HepG2 (cell line): ENCODE measurements around the gene THADA. TPM values are rescaled to one million over a fixed set of nuclear protein-coding genes. Genes with fewer than 3 reads are reported as not detected.

ENCODE experiments used
- ADNP ChIP-seq: sonication (generic); formaldehyde crosslinking; IDR thresholded peaks from 2 replicates; pipeline ENCODE4 v1.4.0; 2020; ENCODE audit warnings: missing genetic modification reagents
- AHDC1 ChIP-seq: sonication (generic); formaldehyde crosslinking; IDR thresholded peaks from 2 replicates; pipeline ENCODE4 v1.5.1; 2020; ENCODE audit warnings: mild to moderate bottlenecking, missing genetic modification reagents, borderline replicate concordance
- ETV5 ChIP-seq: IDR thresholded peaks from 2 replicates; pipeline ENCODE4 v1.6.1; 2018; ENCODE audit warnings: missing biosample characterization, missing genetic modification reagents, inconsistent platforms, borderline replicate concordance
- GPN1 ChIP-seq: sonication (generic); formaldehyde crosslinking; IDR thresholded peaks from 2 replicates; pipeline ENCODE4 v1.5.1; 2020; ENCODE audit warnings: missing genetic modification reagents, borderline replicate concordance
- KDM1A ChIP-seq: IDR thresholded peaks from 2 replicates; pipeline ENCODE4 v1.6.1; 2016; ENCODE audit warnings: missing compliant biosample characterization
- MAF1 ChIP-seq: sonication (generic); formaldehyde crosslinking; IDR thresholded peaks from 2 replicates; pipeline ENCODE4 v1.5.0; 2020; ENCODE audit warnings: missing genetic modification reagents, borderline replicate concordance
- PAX8 ChIP-seq: sonication (generic); formaldehyde crosslinking; IDR thresholded peaks from 2 replicates; pipeline ENCODE4 v1.8.0; 2022; ENCODE audit warnings: mild to moderate bottlenecking, missing genetic modification reagents, borderline replicate concordance
- SUZ12 ChIP-seq: fragments of 150-350 bp; IDR thresholded peaks from 2 replicates; pipeline ENCODE4 v1.6.1; 2014; ENCODE audit warnings: low read depth, low read length
- TFAP4 ChIP-seq: sonication (generic); IDR thresholded peaks from 2 replicates; pipeline ENCODE4 v1.6.1; 2016; ENCODE audit warnings: low read depth, borderline replicate concordance
- TOE1 ChIP-seq: sonication (generic); formaldehyde crosslinking; IDR thresholded peaks from 2 replicates; pipeline ENCODE4 v1.4.0; 2020; ENCODE audit warnings: mild to moderate bottlenecking, missing genetic modification reagents
- ZBTB4 ChIP-seq: sonication (generic); formaldehyde crosslinking; IDR thresholded peaks from 2 replicates; pipeline ENCODE4 v1.4.0; 2020; ENCODE audit warnings: missing genetic modification reagents, mild to moderate bottlenecking, borderline replicate concordance
- ZC3H13 ChIP-seq: sonication (generic); formaldehyde crosslinking; IDR thresholded peaks from 2 replicates; pipeline ENCODE4 v1.8.1; 2023; ENCODE audit warnings: mild to moderate bottlenecking, missing genetic modification reagents, moderate library complexity
- ZKSCAN1 ChIP-seq: fragments of 150-350 bp; IDR thresholded peaks from 2 replicates; pipeline ENCODE4 v1.6.1; 2014; ENCODE audit warnings: low read length
- ZNF333 ChIP-seq: sonication (generic); formaldehyde crosslinking; IDR thresholded peaks from 2 replicates; pipeline ENCODE4 v1.4.0; 2020; ENCODE audit warnings: mild to moderate bottlenecking, missing genetic modification reagents, borderline replicate concordance
- ZNF747 ChIP-seq: sonication (generic); formaldehyde crosslinking; IDR thresholded peaks from 2 replicates; pipeline ENCODE4 v1.8.1; 2023; ENCODE audit warnings: missing genetic modification reagents, mild to moderate bottlenecking, borderline replicate concordance
- polyA plus RNA-seq, 8 experiments: library from polyadenylated mRNA; depleted of rRNA in 3 of 8; stranded (reverse) in 7 of 8; unstranded in 1 of 8; fragments of >200 nt; fragmentation: Illumina TruSeq in 4 of 8; extraction: Trizol in 4 of 8; gene quantifications; 2 replicates each; pipeline versions ENCODE4 v1.2.1 to v1.2.3, GENCODE V29; 2011 to 2016; ENCODE audit warnings: low read depth in 4 of 8, missing spikeins in 1 of 8, mixed read lengths in 1 of 8; ENCODE audit not compliant: insufficient read depth in 1 of 8
- total RNA-seq, 5 experiments: library from RNA; depleted of rRNA; stranded (reverse); fragments of >200 nt; fragmentation: Illumina TruSeq; extraction: Trizol; gene quantifications; 2 replicates each; pipeline ENCODE4 v1.2.3, GENCODE V29; 2016; ENCODE audit warnings: low read depth in 1 of 5
- TF ChIP-seq, protein P1 (sequence below): sonication (generic); formaldehyde crosslinking; IDR thresholded peaks from 2 replicates; pipeline ENCODE4 v1.4.0; 2020; ENCODE audit warnings: missing genetic modification reagents
- TF ChIP-seq, protein P2 (sequence below): sonication (generic); formaldehyde crosslinking; IDR thresholded peaks from 2 replicates; pipeline ENCODE4 v1.5.0; 2020; ENCODE audit warnings: missing genetic modification reagents
- TF ChIP-seq, protein P3 (sequence below): sonication (generic); formaldehyde crosslinking; IDR thresholded peaks from 2 replicates; pipeline ENCODE4 v1.5.1; 2020; ENCODE audit warnings: mild to moderate bottlenecking, missing genetic modification reagents, borderline replicate concordance

THADA gene
- total and polyA plus RNA-seq, 2 of the 13 experiments (the other 11 are each of a cell fraction or from before 2014, with no cell fraction given): 12.7 to 21.7 TPM

- no peak for TF ChIP-seq ZBTB4 (CRISPR knock-in tag)
- TF ChIP-seq GPN1 (CRISPR knock-in tag): no peak
- TF ChIP-seq SUZ12: no peak
- TF ChIP-seq ZNF747 (CRISPR knock-in tag): no peak
- TF ChIP-seq, protein P1, sequence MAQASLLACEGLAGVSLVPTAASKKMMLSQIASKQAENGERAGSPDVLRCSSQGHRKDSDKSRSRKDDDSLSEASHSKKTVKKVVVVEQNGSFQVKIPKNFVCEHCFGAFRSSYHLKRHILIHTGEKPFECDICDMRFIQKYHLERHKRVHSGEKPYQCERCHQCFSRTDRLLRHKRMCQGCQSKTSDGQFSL (CRISPR knock-in tag): no peak
- TF ChIP-seq ETV5 (CRISPR knock-in tag): no peak
- no peak for TF ChIP-seq MAF1 (CRISPR knock-in tag)
- TF ChIP-seq, protein P2, sequence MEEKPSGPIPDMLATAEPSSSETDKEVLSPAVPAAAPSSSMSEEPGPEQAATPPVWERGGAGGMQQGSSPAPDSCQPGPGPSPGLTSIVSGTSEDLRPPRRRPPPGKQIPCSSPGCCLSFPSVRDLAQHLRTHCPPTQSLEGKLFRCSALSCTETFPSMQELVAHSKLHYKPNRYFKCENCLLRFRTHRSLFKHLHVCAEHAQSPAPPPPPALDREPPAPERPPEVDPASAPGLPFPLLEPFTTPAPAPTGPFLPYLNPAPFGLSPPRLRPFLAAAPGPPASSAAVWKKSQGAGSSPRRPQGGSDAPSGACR (CRISPR knock-in tag): peak; percentile 19; the same call in 1 of the 2 replicates
- TF ChIP-seq TFAP4: no peak
- TF ChIP-seq AHDC1 (CRISPR knock-in tag): no peak
- TF ChIP-seq ADNP: peak; percentile 96
- TF ChIP-seq, protein P3, sequence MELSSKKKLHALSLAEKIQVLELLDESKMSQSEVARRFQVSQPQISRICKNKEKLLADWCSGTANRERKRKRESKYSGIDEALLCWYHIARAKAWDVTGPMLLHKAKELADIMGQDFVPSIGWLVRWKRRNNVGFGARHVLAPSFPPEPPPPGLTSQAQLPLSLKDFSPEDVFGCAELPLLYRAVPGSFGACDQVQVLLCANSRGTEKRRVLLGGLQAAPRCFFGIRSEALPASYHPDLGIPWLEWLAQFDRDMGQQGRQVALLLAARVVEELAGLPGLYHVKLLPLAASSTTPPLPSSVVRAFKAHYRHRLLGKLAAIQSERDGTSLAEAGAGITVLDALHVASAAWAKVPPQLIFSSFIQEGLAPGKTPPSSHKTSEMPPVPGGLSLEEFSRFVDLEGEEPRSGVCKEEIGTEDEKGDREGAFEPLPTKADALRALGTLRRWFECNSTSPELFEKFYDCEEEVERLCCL (CRISPR knock-in tag): no peak
- no peak for TF ChIP-seq TOE1
- no peak for TF ChIP-seq ZNF333 (CRISPR knock-in tag)
- peak; percentile 97 for TF ChIP-seq KDM1A (CRISPR knock-in tag)
- peak; percentile 64; the same call in 1 of the 2 replicates for TF ChIP-seq ZC3H13 (CRISPR knock-in tag)
- no peak for TF ChIP-seq ZKSCAN1
- 0 out of 2 replicates have a peak, but pooled peaks have one; percentile 3 for TF ChIP-seq PAX8 (CRISPR knock-in tag)
Measured at GRCh38 chr2:43193652-43194120, 402.2 kb downstream of the THADA start (continued).
